ENCODE measurements around the gene LRRFIP2.

LRRFIP2 gene

DNA sequence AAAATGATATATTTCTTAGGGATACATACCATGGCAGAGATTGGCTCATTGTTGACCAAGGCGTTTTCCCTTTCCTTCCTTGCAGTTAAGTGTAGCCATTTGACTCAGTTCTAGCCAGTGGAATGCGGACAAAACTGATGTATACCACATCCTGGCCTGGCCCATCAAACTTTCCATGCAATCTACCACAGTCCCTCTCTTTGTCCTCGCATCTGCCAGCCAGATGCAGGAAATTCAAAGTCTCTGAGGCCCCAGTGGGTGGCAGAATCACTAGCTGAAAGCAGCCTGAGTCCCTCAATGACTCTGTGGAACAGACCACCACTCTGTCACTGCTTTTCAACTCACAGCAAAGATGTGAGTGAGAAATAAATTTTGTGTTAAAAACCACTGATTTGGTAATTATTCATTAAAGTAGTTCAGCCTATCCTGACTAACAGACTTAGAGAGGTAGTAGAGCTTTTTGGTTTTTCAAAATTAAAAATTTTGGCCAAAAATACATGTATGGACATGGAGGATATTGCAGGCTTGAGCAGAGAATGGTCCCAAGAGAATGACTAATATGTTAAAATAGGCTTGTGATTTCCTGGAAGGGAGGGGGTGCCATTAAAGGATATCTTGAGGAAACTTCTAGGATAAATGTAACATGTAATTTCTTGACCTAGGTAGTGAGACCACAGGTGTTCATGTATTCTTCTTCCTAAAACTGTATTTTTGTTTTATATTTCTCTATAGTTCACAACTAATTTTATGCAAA is 10.9 kb downstream of the LRRFIP2 start:
- TF ChIP-seq CTCF (conservative IDR thresholded peaks at IDR 0.05; ENCODE audit: control insufficient read depth, insufficient read depth, low read depth, low read length) = peak; percentile 7
- no peak overlapping the region for H3K4me3 ChIP-seq (ENCODE audit: control insufficient read depth, low read depth, low read length)
- DNase-seq (ENCODE audit: low read depth) = peak; percentile 94

DNA sequence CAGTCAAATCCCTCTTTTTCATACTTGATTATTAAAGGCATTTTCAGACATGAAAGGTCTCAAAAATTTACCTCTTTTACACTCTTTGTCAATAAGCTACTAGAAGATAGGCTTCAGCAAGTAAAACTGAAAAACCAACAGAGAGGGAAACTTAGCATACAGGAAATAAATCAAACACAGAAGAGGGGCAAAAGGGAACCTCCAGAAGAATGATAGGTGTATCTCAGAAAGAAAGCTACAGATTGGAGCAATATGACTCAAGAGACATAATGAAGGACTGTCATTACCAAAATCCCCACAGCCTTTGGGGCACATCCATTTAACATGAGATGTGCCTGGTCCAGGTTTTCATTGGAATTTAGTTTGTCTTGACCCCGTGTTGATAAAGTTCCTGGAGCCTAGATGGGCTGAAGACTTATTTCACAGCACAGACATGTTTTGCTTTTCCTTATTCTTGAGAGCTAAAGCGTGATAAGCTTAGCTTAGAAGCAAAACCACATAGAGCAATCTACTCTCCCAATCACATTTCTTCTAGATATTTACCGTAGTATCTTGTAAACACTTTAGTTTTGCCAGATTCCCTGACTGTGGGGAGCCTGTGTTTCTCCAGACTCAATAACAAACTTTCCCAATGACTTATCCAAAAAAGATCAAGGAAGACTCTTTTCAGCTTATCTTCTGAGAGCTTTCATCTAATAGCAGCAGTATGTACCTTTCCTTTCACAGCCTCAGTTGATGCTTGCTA is 11.7 kb downstream of the LRRFIP2 start:
- DNase-seq (ENCODE audit: low read depth) = no peak
- TF ChIP-seq CTCF (conservative IDR thresholded peaks at IDR 0.05; ENCODE audit: control insufficient read depth, insufficient read depth, low read depth, low read length) = no peak
- no peak overlapping the region for H3K4me3 ChIP-seq (ENCODE audit: control insufficient read depth, low read depth, low read length)

DNA sequence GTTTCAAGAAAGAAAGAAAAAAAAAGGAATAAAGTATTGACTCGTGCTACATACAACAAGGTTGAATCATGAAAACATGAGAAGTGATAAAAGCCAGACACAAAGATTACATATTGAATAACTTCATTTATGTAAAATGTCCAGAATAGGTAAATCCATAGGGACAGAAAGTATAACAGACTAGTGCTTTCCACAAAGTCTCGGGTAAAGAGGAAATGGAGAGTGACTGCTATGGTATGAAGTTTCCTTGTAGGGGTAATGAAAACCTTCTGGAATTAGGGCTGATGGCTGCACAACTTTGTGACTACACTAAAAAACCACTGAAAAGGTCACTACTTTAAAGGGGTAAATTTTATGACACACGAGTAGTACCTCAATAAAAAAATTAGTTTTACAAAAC is 13.0 kb downstream of the LRRFIP2 start:
- peak; percentile 48 for DNase-seq (ENCODE audit: low read depth)
- TF ChIP-seq CTCF (conservative IDR thresholded peaks at IDR 0.05; ENCODE audit: control insufficient read depth, insufficient read depth, low read depth, low read length) = no peak
- H3K4me3 ChIP-seq (ENCODE audit: control insufficient read depth, low read depth, low read length) = no peak overlapping the region

DNA sequence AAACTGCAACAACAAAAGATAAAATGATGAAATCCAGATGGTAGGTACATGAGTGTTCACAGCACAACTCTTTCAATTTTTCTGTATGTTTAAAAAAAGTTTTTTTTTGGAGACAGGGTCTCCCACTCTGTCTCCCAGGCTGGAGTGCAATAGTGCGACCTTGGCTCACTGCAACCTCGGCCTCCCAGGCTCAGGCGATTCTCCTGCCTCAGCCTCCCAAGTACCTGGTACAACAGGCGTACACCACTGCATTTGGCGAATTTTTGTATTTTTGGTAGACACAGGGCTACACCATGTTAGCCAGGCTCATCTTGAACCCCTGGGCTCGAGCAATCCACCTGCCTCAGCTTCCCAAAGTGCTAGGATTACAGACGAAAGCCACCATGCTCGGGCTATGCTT is 18.6 kb downstream of the LRRFIP2 start:
- H3K4me3 ChIP-seq (ENCODE audit: control insufficient read depth, low read depth, low read length) = no peak overlapping the region
- DNase-seq (ENCODE audit: low read depth) = no peak
- no peak for TF ChIP-seq CTCF (conservative IDR thresholded peaks at IDR 0.05; ENCODE audit: control insufficient read depth, insufficient read depth, low read depth, low read length)

- TF ChIP-seq CTCF (conservative IDR thresholded peaks at IDR 0.05; ENCODE audit: control insufficient read depth, insufficient read depth, low read depth, low read length) = no peak
- no peak for DNase-seq (ENCODE audit: low read depth)
- no peak overlapping the region for H3K4me3 ChIP-seq (ENCODE audit: control insufficient read depth, low read depth, low read length)
These were observed 19.6 kb downstream of the LRRFIP2 start for GRCh38 chr3:37154668-37155314.

GRCh38 chr3:37150621-37151020 is 23.8 kb downstream of the LRRFIP2 start:
- TF ChIP-seq CTCF (conservative IDR thresholded peaks at IDR 0.05; ENCODE audit: control insufficient read depth, insufficient read depth, low read depth, low read length) = no peak
- no peak overlapping the region for H3K4me3 ChIP-seq (ENCODE audit: control insufficient read depth, low read depth, low read length)
- no peak for DNase-seq (ENCODE audit: low read depth)

Data from fibroblast of mammary gland (primary cell).